ENCODE measurements around the gene ULBP2.
"Not testable (repeated sequence)": the region's sequence is repeated elsewhere in the genome, so short reads cannot be mapped to it uniquely, and the experiment has no call there.

GRCh38 chr6:149955654-149956317 lies 14.0 kb downstream of the ULBP2 start:
- TF ChIP-seq, protein P1, sequence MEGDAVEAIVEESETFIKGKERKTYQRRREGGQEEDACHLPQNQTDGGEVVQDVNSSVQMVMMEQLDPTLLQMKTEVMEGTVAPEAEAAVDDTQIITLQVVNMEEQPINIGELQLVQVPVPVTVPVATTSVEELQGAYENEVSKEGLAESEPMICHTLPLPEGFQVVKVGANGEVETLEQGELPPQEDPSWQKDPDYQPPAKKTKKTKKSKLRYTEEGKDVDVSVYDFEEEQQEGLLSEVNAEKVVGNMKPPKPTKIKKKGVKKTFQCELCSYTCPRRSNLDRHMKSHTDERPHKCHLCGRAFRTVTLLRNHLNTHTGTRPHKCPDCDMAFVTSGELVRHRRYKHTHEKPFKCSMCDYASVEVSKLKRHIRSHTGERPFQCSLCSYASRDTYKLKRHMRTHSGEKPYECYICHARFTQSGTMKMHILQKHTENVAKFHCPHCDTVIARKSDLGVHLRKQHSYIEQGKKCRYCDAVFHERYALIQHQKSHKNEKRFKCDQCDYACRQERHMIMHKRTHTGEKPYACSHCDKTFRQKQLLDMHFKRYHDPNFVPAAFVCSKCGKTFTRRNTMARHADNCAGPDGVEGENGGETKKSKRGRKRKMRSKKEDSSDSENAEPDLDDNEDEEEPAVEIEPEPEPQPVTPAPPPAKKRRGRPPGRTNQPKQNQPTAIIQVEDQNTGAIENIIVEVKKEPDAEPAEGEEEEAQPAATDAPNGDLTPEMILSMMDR (IDR thresholded peaks at IDR 0.05) = not testable (repeated sequence)
- not testable (repeated sequence) for TF ChIP-seq POLR2A (IDR thresholded peaks at IDR 0.05)
